GM10248 (cell line): ENCODE data around the gene RYR3.

Experiments
- CTCF ChIA-PET: fragments of 300-600 bp; sonication (Branson Sonifier 250); formaldehyde crosslinking; extraction: SDS; loops from one replicate; lab custom pipeline; 2021; ENCODE audit warnings: antibody characterized with exemption; lab: Yijun Ruan, JAX
- POLR2A ChIA-PET: fragments of 350-650 bp; sonication (Branson Sonifier 250); formaldehyde crosslinking; extraction: SDS; loops from one replicate; lab custom pipeline; 2020; ENCODE audit warnings: antibody characterized with exemption; lab: Yijun Ruan, JAX
- DNase-seq: peaks from one replicate; pipeline ENCODE4 v3.0.0; 2012; ENCODE audit errors: extremely low spot score
- TF ChIP-seq, protein P1 (sequence below): IDR thresholded peaks from 2 replicates; pipeline ENCODE4 v1.5.1; 2012; ENCODE audit warnings: mild to moderate bottlenecking, low read depth; ENCODE audit errors: extremely low read depth, missing control alignments, control extremely low read depth

RYR3 gene

DNA sequence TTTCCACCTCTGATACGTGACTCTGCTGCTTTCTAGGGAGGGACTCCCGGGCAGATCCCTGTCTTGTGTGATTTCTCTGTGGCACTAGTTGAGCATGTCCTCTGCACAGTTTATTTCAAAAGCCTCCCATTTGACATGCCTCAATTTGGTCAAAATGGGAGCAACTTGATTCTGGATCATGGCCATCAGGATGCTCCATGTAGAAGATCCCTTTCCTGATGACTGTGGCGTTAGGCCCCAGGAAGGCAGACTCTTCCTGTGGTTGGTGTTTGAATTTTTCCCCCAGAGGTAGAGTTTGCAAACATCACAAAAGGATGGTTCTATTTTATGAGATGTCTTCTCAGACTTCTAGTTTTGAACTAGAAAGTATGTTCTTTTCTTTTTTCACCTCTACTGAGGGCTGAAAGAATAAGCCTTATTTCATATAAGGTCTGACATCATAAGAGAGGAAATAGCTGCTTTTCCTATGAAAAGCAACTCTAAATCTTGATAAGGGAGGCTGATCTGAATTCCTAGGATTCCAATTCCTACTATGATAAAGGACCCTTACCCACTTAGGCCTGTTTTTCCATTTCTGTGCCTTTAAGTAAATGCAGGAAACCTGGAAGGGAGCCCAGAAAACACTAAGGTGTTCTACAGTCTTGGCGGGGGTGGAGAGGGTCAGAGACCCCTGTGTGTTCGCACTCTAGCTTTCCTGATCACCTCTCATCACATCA, 413.7 kb downstream of the RYR3 start:
- ChIA-PET CTCF (interaction anchor here (7.4 kb wide), 1 partner anchor 12 kb away, joined by 66 read pairs; no protein-coding TSS in a partner anchor), POLR2A (no interaction called here)
- no peak for DNase-seq
- TF ChIP-seq, protein P1, sequence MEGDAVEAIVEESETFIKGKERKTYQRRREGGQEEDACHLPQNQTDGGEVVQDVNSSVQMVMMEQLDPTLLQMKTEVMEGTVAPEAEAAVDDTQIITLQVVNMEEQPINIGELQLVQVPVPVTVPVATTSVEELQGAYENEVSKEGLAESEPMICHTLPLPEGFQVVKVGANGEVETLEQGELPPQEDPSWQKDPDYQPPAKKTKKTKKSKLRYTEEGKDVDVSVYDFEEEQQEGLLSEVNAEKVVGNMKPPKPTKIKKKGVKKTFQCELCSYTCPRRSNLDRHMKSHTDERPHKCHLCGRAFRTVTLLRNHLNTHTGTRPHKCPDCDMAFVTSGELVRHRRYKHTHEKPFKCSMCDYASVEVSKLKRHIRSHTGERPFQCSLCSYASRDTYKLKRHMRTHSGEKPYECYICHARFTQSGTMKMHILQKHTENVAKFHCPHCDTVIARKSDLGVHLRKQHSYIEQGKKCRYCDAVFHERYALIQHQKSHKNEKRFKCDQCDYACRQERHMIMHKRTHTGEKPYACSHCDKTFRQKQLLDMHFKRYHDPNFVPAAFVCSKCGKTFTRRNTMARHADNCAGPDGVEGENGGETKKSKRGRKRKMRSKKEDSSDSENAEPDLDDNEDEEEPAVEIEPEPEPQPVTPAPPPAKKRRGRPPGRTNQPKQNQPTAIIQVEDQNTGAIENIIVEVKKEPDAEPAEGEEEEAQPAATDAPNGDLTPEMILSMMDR = no peak

DNA sequence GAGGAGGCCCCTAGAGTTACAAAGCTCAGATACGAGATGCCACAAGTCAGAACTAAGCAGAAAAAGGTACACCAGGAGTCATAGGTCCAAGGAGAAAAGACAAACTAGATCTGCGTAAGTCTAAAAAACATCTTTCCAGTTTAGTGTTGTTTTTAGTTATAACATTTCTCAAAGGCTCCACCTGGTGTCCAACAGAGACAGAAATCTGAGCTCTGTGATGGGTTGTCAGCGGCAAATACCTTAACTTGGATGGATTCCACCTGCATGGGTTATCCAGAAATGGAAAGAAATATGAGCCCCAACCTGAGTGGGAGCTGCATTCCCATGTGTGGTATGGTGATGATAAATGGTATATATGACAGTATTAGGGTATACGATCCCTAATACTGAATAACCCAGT, 418.9 kb downstream of the RYR3 start:
- POLR2A ChIA-PET = no interaction called here

DNA sequence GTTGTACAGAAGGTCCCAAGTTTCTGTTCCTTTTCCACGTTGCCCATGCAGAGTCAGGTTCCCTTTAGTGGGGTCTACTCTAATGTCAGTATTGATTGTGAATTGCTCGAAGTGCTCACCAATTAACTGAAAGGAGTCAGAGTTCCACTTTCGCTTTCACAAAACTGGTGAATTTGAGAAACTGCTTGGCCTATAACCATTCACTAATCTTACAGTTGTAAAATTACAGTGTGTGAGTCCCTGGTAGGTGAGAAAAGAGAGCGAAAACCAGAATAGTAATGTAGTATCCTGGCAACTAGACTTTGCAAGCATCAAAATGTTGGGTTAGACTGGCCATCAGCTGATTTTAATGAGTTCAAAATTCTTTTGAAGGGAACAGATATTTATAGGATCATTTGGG, 420.0 kb downstream of the RYR3 start:
- POLR2A ChIA-PET = no interaction called here
- no peak for DNase-seq
- TF ChIP-seq, protein P1 = no peak
- CTCF ChIA-PET = interaction anchor here (1.2 to 3.2 kb wide), 5 partner anchors 8 to 438 kb away, joined by 3 to 33 read pairs (median 4); no protein-coding TSS in a partner anchor

More for the DNA sequence above, 418.9 kb downstream of the RYR3 start:
- TF ChIP-seq, protein P1 = peak; percentile 6
- no peak for DNase-seq
- CTCF ChIA-PET = interaction anchor here (1.1 to 3.2 kb wide), 6 partner anchors 9 to 437 kb away, joined by 3 to 33 read pairs (median 6); no protein-coding TSS in a partner anchor

DNA sequence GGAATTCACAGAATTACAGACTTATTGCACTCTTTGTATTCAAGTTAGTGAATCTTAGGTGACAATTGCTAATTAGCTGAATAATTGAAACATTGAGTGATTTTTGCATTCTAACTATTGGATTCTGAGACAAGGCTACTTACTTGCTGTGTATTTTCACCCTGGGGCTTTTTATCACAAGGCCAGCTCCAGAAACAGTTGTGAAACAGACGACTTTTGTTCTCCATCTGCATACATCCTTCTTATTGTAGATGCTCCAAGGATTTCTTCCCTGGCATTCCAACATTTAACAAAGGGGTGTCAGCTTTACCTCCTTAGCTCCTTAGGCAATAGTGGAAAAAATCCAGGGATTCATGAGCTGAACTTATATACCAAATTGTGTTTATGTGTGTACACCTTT, 424.4 kb downstream of the RYR3 start:
- TF ChIP-seq, protein P1 = no peak
- ChIA-PET POLR2A (no interaction called here), CTCF (interaction anchor here (0.7 to 8.2 kb wide), 9 partner anchors 10 to 261 kb away, joined by 3 to 66 read pairs (median 5); no protein-coding TSS in a partner anchor)
- DNase-seq = no peak

DNA sequence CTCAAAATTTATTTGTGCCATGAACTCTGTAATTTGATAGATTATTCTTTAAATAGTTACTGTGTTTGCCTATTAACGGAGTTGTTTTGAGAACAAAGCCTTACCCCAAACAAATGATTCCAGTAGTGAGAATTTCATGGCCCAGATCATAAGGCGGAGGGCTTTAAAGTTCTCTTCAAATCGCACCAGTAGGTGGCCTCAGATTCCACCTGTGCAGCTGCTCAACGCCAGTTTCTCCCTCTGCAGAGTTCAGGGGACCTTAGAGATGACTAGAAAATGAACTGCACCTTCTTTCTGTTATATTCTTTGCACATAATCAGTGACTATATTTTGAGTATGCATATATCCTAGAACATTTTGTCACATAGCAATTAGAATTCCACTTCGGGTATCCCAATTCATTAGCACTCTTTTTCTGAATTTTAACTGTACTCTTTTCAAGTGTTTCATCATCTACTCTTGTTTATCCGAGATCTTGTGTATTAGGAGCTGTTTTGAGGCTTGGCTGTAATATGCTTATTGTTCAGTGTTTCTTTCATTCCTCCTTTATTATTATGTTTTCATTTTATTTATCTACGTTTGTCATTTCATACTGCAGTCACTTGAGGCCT, 425.0 kb downstream of the RYR3 start:
- TF ChIP-seq, protein P1 = peak; percentile 34
- DNase-seq = peak; percentile 30
- ChIA-PET CTCF (interaction anchor here (0.7 to 8.2 kb wide), 12 partner anchors 9 to 503 kb away, joined by 3 to 66 read pairs (median 4); no protein-coding TSS in a partner anchor), POLR2A (no interaction called here)
